GM13977 (cell line): ENCODE measurements around the gene KRTAP9-2.
"Not testable (repeated sequence)": the region's sequence is repeated elsewhere in the genome, so short reads cannot be mapped to it uniquely, and the experiment has no call there.

Experiments used
- DNase-seq: peaks from one replicate; pipeline ENCODE4 v3.0.0; 2012; ENCODE audit warnings: low spot score
- CTCF ChIP-seq: IDR thresholded peaks from 2 replicates; pipeline ENCODE4 v1.5.1; 2012; ENCODE audit warnings: mild to moderate bottlenecking, control low read depth; ENCODE audit not compliant: insufficient read depth; ENCODE audit errors: extremely low read depth, missing control alignments
- in situ Hi-C: fragments of 300-500 bp; cut with MboI; formaldehyde crosslinking; loops from one replicate; pipeline ENCODE4 v1.12.0; 2022; ENCODE audit warnings: low sequenced_read_pairs, low pct_unique_long_range_greater_than_20kb, mixed read lengths, inconsistent platforms; ENCODE audit not compliant: unreplicated experiment

The KRTAP9-2 gene

GRCh38 chr17:41185001-41185400, 41.4 kb upstream of the KRTAP9-2 start:
- no peak for DNase-seq
- in situ Hi-C loops, result no loop called here
- TF ChIP-seq CTCF, result no peak

GRCh38 chr17:41186872-41187271, 39.6 kb upstream of the KRTAP9-2 start:
- no peak for TF ChIP-seq CTCF
- DNase-seq, result no peak
- in situ Hi-C loops, result no loop called here

- in situ Hi-C loops, DNase-seq: not testable (repeated sequence)
These were observed 36.6 kb upstream of the KRTAP9-2 start, which contains the start of gene KRTAP9-1 for GRCh38 chr17:41189837-41190318. KRTAP9-1 (plus strand) TSS chr17:41189887; CDS start chr17:41189887, 0 bp downstream.

GRCh38 chr17:41190328-41190727, 36.1 kb upstream of the KRTAP9-2 start:
- DNase-seq, result no peak
- no peak for TF ChIP-seq CTCF
- in situ Hi-C loops, result no loop called here

GRCh38 chr17:41196068-41196467, 30.4 kb upstream of the KRTAP9-2 start:
- in situ Hi-C loops, result no loop called here
- DNase-seq, result peak; percentile 30
- TF ChIP-seq CTCF, result no peak

GRCh38 chr17:41199421-41200078, 26.9 kb upstream of the KRTAP9-2 start:
- no peak for TF ChIP-seq CTCF
- no peak for DNase-seq
- in situ Hi-C loops, result no loop called here

- in situ Hi-C loops, result no loop called here
- no peak for DNase-seq
- no peak for TF ChIP-seq CTCF
These were observed 14.5 kb upstream of the KRTAP9-2 start for GRCh38 chr17:41211845-41212466.
